Gastrocnemius medialis (tissue), 4 donors: Measurements from ENCODE around the gene LSS. TPM values are rescaled to one million over a fixed set of nuclear protein-coding genes. Genes with fewer than 3 reads are reported as not detected.

Experiments
- ATAC-seq, 2 donors: fragments of 150-250 bp; one replicate each; pipeline ENCODE4 v1.9.1; 2016
- DNase-seq, 2 donors: peaks; one replicate each; pipeline ENCODE4 v3.0.0-alpha.2; 2019
- H3K27ac ChIP-seq, 4 donors: fragments of 200-600 bp; sonication (generic); 1 replicate in 1 of 4; 2 replicates in 3 of 4; pipeline ENCODE4 v1.5.1; 2016 to 2018; ENCODE audit warnings: mild to moderate bottlenecking in 2 of 4, moderate library complexity in 1 of 4
- H3K27me3 ChIP-seq, 3 donors: fragments of 200-600 bp; sonication (generic) in 2 of 3; 1 replicate in 1 of 3; 2 replicates in 2 of 3; pipeline versions ENCODE4 v1.5.1 to v1.6.0; 2016 to 2019; ENCODE audit warnings: mild to moderate bottlenecking in 1 of 3, moderate library complexity in 1 of 3
- H3K36me3 ChIP-seq, 2 donors: fragments of 200-600 bp; sonication (generic) in 1 of 2; one replicate each; pipeline ENCODE4 v1.5.1; 2017 to 2018
- H3K4me1 ChIP-seq, 2 donors: fragments of 200-600 bp; sonication (generic) in 1 of 2; one replicate each; pipeline ENCODE4 v1.5.1; 2016 to 2017; ENCODE audit warnings: mild to moderate bottlenecking in 2 of 2
- H3K4me3 ChIP-seq, 4 donors: fragments of 200-600 bp; sonication (generic) in 3 of 4; 1 replicate in 1 of 4; 2 replicates in 3 of 4; pipeline ENCODE4 v1.5.1; 2016 to 2019; ENCODE audit warnings: mild to moderate bottlenecking in 2 of 4
- H3K9me3 ChIP-seq, 3 donors: fragments of 200-600 bp; sonication (generic) in 2 of 3; 1 replicate in 1 of 3; 2 replicates in 2 of 3; pipeline ENCODE4 v1.5.1; 2016 to 2019
- CTCF ChIP-seq, 5 experiments: fragments of 450-650 bp in 3 of 5; fragments of 200-600 bp in 2 of 5; sonication (generic) in 2 of 5; IDR thresholded peaks in 4 of 5; conservative IDR thresholded peaks in 1 of 5; 1 replicate in 4 of 5; 2 replicates in 1 of 5; pipeline ENCODE4 v1.5.1; 2016 to 2019; ENCODE audit warnings: antibody characterized with exemption in 5 of 5, mild to moderate bottlenecking in 3 of 5, moderate library complexity in 3 of 5
- POLR2A ChIP-seq, 2 donors: fragments of 450-650 bp; IDR thresholded peaks; one replicate each; pipeline ENCODE4 v1.6.1; 2017; ENCODE audit warnings: antibody characterized with exemption in 2 of 2, mild to moderate bottlenecking in 2 of 2, moderate library complexity in 2 of 2
- in situ Hi-C, 4 donors: fragments of 200-750 bp; cut with MboI; loops; one replicate each; pipeline versions ENCODE4 v1.15.0 to v1.8.0; 2017; ENCODE audit warnings: low sequenced_read_pairs in 4 of 4
- intact Hi-C: fragments of 100-400 bp; cut with DNase I; formaldehyde crosslinking; loops from one replicate; pipeline ENCODE4 v1.15.1; 2023; ENCODE audit warnings: low total_unique reads
- total RNA-seq, 4 donors: library from RNA; depleted of rRNA; stranded (reverse); fragments of >200 nt; gene quantifications; one replicate each; pipeline versions ENCODE4 v1.1.0 to v1.2.3, GENCODE V29; 2016

Gene LSS
- total RNA-seq, 4 donors from 2014 or later: 26.4 to 47.2 (median 32.7) TPM

GRCh38 chr21:46181436-46181835 is 47.1 kb downstream of the LSS start:
- Histone ChIP-seq H3K4me1 (peaks cover 0 to 12% of the 10 kb centered on the region in 2 donors), H3K9me3 (no peaks in the 10 kb centered on the region), H3K27me3 (no peaks in the 10 kb centered on the region), H3K27ac (no peak overlapping the region), H3K4me3 (no peak overlapping the region), H3K36me3 (no peaks in the 10 kb centered on the region)
- in situ Hi-C loops: no loop called here
- ATAC-seq (no peak), DNase-seq (no peak)
- intact Hi-C loops: no loop called here
- TF ChIP-seq POLR2A (IDR thresholded peaks at IDR 0.05): no peak
- no peak for TF ChIP-seq CTCF (IDR thresholded peaks at IDR 0.05 in 4 of 5, conservative IDR thresholded peaks at IDR 0.05 in 1 of 5)

GRCh38 chr21:46180778-46181391 is 47.7 kb downstream of the LSS start:
- Histone ChIP-seq H3K4me1 (peaks cover 0 to 12% of the 10 kb centered on the region in 2 donors), H3K36me3 (no peaks in the 10 kb centered on the region), H3K27me3 (no peaks in the 10 kb centered on the region), H3K27ac (no peak overlapping the region), H3K9me3 (no peaks in the 10 kb centered on the region), H3K4me3 (no peak overlapping the region)
- ATAC-seq: no peak
- no peak for TF ChIP-seq POLR2A (IDR thresholded peaks at IDR 0.05)
- TF ChIP-seq CTCF (IDR thresholded peaks at IDR 0.05 in 4 of 5, conservative IDR thresholded peaks at IDR 0.05 in 1 of 5): no peak
- in situ Hi-C loops (no loop called here), intact Hi-C loops (no loop called here)
- no peak for DNase-seq

GRCh38 chr21:46180079-46180722 is 48.4 kb downstream of the LSS start:
- DNase-seq (no peak), ATAC-seq (no peak)
- no peak for TF ChIP-seq CTCF (IDR thresholded peaks at IDR 0.05 in 4 of 5, conservative IDR thresholded peaks at IDR 0.05 in 1 of 5)
- TF ChIP-seq POLR2A (IDR thresholded peaks at IDR 0.05): no peak
- in situ Hi-C loops: no loop called here
- H3K4me1 ChIP-seq: peaks cover 0 to 12% of the 10 kb centered on the region in 2 donors
- no peaks in the 10 kb centered on the region for H3K27me3 ChIP-seq
- no peaks in the 10 kb centered on the region for H3K36me3 ChIP-seq
- H3K9me3 ChIP-seq: no peaks in the 10 kb centered on the region
- intact Hi-C loops: no loop called here
- H3K27ac ChIP-seq: no peak overlapping the region
- H3K4me3 ChIP-seq: no peak overlapping the region

GRCh38 chr21:46179708-46180078 is 48.9 kb downstream of the LSS start:
- intact Hi-C loops: no loop called here
- TF ChIP-seq CTCF (IDR thresholded peaks at IDR 0.05 in 4 of 5, conservative IDR thresholded peaks at IDR 0.05 in 1 of 5): no peak
- no peak for TF ChIP-seq POLR2A (IDR thresholded peaks at IDR 0.05)
- H3K27ac ChIP-seq: no peak overlapping the region
- H3K27me3 ChIP-seq: no peaks in the 10 kb centered on the region
- no peaks in the 10 kb centered on the region for H3K9me3 ChIP-seq
- no peaks in the 10 kb centered on the region for H3K36me3 ChIP-seq
- H3K4me1 ChIP-seq: peaks cover 0 to 7% of the 10 kb centered on the region in 2 donors
- ATAC-seq (no peak), DNase-seq (no peak)
- in situ Hi-C loops: no loop called here
- no peak overlapping the region for H3K4me3 ChIP-seq
